Type B pancreatic cell (in vitro differentiated cells): ENCODE measurements around the gene NTRK3. TPM values are rescaled to one million over a fixed set of nuclear protein-coding genes. Genes with fewer than 3 reads are reported as not detected.

Source experiments
- DNase-seq: peaks from one replicate; pipeline ENCODE4 v3.0.0; 2021; ENCODE audit warnings: mixed read lengths; ENCODE audit not compliant: unreplicated experiment; ENCODE audit errors: extremely low spot score
- H3K27ac Mint-ChIP-seq: 2 replicates; pipeline ENCODE4 v1.8.0; 2021; ENCODE audit warnings: mild to moderate bottlenecking, mixed read lengths
- H3K27me3 Mint-ChIP-seq: 2 replicates; pipeline ENCODE4 v1.8.0; 2021; ENCODE audit warnings: mixed read lengths
- H3K36me3 Mint-ChIP-seq: 2 replicates; pipeline ENCODE4 v1.8.0; 2021; ENCODE audit warnings: mixed read lengths
- H3K4me1 Mint-ChIP-seq: one replicate; pipeline ENCODE4 v1.8.0; 2021; ENCODE audit warnings: mixed read lengths; ENCODE audit not compliant: unreplicated experiment
- H3K4me3 Mint-ChIP-seq: 2 replicates; pipeline ENCODE4 v1.8.0; 2021; ENCODE audit warnings: mild to moderate bottlenecking, mixed read lengths
- H3K9me3 Mint-ChIP-seq: 2 replicates; pipeline ENCODE4 v1.8.0; 2021; ENCODE audit warnings: mixed read lengths
- total RNA-seq: library from RNA; stranded (reverse); gene quantifications from 2 replicates; pipeline ENCODE4 v1.2.1, GENCODE V29; 2021; ENCODE audit warnings: low replicate concordance
- TF ChIP-seq, protein P1 (sequence below): fragments of 200-600 bp; sonication (generic); conservative IDR thresholded peaks from 2 replicates; pipeline ENCODE4 v1.5.0; 2021; ENCODE audit warnings: antibody characterized with exemption, mild to moderate bottlenecking

Gene NTRK3
- total RNA-seq, 1 donor from 2014 or later: 16.9 TPM

DNA sequence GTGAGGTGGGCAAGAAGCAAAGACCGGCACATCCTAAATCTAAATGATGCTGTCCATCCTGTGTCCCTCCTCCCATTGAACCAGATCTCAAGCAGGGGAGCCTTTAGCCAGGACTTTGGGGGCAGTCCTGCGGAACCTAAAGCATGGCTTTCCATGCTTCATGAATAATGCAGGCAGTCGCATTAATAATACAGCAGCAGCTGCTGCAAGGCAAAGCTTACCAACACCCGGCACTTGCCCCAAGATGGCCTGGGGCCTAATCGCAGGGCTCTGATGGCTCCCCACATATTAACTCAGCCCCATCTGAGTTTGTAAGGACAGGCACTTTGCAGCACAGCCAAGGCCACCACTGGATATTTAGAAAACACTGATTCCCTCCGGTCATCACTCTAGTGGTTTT, 114.4 kb downstream of the NTRK3 start:
- TF ChIP-seq, protein P1, sequence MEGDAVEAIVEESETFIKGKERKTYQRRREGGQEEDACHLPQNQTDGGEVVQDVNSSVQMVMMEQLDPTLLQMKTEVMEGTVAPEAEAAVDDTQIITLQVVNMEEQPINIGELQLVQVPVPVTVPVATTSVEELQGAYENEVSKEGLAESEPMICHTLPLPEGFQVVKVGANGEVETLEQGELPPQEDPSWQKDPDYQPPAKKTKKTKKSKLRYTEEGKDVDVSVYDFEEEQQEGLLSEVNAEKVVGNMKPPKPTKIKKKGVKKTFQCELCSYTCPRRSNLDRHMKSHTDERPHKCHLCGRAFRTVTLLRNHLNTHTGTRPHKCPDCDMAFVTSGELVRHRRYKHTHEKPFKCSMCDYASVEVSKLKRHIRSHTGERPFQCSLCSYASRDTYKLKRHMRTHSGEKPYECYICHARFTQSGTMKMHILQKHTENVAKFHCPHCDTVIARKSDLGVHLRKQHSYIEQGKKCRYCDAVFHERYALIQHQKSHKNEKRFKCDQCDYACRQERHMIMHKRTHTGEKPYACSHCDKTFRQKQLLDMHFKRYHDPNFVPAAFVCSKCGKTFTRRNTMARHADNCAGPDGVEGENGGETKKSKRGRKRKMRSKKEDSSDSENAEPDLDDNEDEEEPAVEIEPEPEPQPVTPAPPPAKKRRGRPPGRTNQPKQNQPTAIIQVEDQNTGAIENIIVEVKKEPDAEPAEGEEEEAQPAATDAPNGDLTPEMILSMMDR: no peak
- H3K36me3 Mint-ChIP-seq: peaks cover 3% of the 10 kb centered on the region
- no peaks in the 10 kb centered on the region for H3K4me1 Mint-ChIP-seq
- peaks cover 17% of the 10 kb centered on the region for H3K27me3 Mint-ChIP-seq
- no peak overlapping the region for H3K27ac Mint-ChIP-seq
- no peaks in the 10 kb centered on the region for H3K9me3 Mint-ChIP-seq
- DNase-seq: no peak
- H3K4me3 Mint-ChIP-seq: no peak overlapping the region

DNA sequence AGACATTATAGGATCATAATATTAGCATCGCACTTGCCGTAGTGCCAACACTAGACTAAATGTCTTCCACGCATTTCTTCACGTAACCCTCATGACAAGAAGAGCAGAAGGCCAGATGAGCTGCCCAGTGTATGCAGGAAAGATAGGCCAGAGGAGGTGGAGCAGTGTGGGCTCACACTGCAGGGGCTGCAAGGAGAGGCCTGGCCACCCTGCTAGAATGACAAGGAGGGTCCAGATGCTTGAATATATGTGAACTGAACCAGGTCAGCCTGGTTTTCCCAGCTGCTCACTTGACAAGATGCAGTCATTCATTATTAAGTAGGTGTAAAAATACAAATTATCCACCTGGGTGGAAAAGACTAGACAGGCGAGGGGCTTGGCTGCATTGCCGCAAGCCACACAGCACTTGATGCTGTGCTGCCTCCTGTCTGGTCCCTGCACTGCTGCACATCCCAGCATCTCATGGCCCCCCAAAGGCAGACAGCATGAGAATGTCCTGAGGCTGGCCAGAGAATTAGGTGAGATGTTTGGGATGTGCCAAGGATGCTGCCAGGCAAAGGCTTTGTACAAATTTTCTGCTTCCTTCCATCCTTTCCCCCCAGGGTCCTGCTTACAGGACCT, 115.2 kb downstream of the NTRK3 start:
- Mint-ChIP-seq H3K9me3 (no peaks in the 10 kb centered on the region), H3K27ac (no peak overlapping the region), H3K4me1 (no peaks in the 10 kb centered on the region), H3K4me3 (no peak overlapping the region), H3K36me3 (peaks cover 3% of the 10 kb centered on the region), H3K27me3 (peaks cover 17% of the 10 kb centered on the region)
- DNase-seq: no peak
- TF ChIP-seq, protein P1: no peak

DNA sequence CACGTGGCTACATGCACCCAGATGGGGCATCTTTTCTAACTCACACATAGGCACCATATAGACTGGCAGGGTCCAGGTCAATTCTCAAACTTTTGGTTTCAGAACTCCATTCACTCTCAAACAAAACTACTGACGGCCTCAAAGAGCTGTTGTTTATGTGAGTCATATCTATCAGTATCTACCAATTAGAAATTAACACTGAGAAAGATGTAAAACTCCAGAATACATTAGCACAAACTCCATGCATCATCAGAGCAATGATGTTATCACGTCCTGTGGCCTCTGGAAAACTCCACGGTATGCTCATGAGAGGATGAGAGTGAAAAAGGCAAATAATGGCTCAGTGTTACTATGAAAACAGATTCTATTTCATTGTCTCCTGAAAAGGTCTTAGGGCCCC, 116.1 kb downstream of the NTRK3 start:
- TF ChIP-seq, protein P1: no peak
- Mint-ChIP-seq H3K9me3 (no peaks in the 10 kb centered on the region), H3K36me3 (peaks cover 3% of the 10 kb centered on the region), H3K4me3 (no peak overlapping the region), H3K27me3 (peaks cover 20% of the 10 kb centered on the region), H3K4me1 (no peaks in the 10 kb centered on the region), H3K27ac (no peak overlapping the region)
- no peak for DNase-seq

DNA sequence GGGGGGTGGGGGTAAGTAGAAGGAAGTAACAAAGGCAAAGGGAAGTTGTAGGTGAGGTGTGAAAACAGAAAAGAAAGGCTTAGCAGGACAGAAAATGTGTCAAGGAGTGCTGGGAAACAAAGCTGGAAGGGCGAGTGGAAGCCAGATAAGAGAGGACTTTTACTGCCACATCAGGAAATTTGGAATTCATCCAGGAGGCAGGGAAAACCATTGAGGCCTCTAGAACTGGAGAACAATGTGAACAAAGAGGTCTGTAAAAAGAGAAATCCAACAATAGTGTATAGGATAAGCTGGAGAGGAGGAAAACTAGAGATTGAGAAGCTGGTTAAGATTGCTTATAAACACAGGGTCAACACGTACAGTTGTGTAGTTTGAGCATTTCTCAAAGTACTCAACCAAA, 116.6 kb downstream of the NTRK3 start:
- Mint-ChIP-seq H3K27me3 (peaks cover 20% of the 10 kb centered on the region), H3K4me1 (no peaks in the 10 kb centered on the region), H3K4me3 (no peak overlapping the region), H3K36me3 (peaks cover 3% of the 10 kb centered on the region), H3K9me3 (no peaks in the 10 kb centered on the region), H3K27ac (no peak overlapping the region)
- TF ChIP-seq, protein P1: no peak
- no peak for DNase-seq

DNA sequence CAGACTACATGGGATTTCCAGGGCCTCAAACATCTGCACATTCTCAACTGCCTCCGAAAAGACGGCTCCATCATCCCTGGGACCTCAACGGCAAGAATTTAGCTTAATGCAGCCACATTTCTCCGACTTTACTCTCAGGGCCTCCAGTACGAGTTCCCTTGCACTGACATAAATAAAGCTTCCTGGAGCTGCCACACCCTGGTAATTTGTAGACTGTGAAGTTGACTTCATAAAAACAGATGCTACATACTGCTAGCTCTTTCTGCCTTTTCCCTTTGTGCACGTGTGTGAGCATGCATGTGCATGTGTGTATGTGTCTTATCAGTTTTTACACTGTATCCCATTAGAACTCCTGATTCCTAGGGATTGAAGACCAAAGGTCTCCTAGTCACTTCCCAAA, 122.7 kb downstream of the NTRK3 start:
- Mint-ChIP-seq H3K4me3 (no peak overlapping the region), H3K27me3 (peaks cover 26% of the 10 kb centered on the region), H3K36me3 (peaks cover 3% of the 10 kb centered on the region), H3K4me1 (no peaks in the 10 kb centered on the region), H3K9me3 (no peaks in the 10 kb centered on the region), H3K27ac (no peak overlapping the region)
- TF ChIP-seq, protein P1: no peak
- DNase-seq: no peak

DNA sequence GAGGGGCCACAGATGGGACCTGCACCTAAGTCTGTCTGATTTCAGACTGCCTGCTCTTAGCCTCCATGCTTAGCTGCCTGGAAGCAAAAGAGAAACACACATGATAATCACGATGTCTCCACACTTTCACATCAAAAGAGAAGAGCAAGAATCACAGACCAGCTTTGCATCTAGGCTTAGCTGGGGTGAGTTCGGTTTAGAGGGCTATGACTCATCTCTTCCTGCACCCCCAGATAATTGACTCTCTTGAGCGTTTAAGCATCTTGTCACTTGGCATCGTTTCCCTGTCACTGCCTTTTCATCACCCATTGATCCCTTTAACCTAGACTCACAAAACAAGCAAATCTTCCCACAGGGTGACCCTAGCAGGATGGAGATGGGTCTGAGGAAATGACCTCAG, 124.0 kb downstream of the NTRK3 start:
- no peaks in the 10 kb centered on the region for H3K4me1 Mint-ChIP-seq
- DNase-seq: no peak
- TF ChIP-seq, protein P1: no peak
- H3K4me3 Mint-ChIP-seq: no peak overlapping the region
- no peak overlapping the region for H3K27ac Mint-ChIP-seq
- H3K27me3 Mint-ChIP-seq: peaks cover 39% of the 10 kb centered on the region
- no peaks in the 10 kb centered on the region for H3K9me3 Mint-ChIP-seq
- H3K36me3 Mint-ChIP-seq: peaks cover 3% of the 10 kb centered on the region
